Liver (tissue), 9 donors: ENCODE measurements around the gene LRRK1. TPM values are rescaled to one million over a fixed set of nuclear protein-coding genes. Genes with fewer than 3 reads are reported as not detected.

Experiments
- DNase-seq: peaks from one replicate; pipeline ENCODE4 v3.0.0-alpha.2; 2017; ENCODE audit warnings: low spot score
- H3K27ac ChIP-seq, 2 donors: one replicate each; pipeline ENCODE4 v1.7.0; 2013; ENCODE audit warnings: inconsistent platforms in 2 of 2, low read length in 2 of 2, control low read depth in 1 of 2, low read depth in 1 of 2, mild to moderate bottlenecking in 1 of 2
- H3K27me3 ChIP-seq, 4 donors: one replicate each; pipeline versions ENCODE4 v1.6.1 to v1.7.0; 2013; ENCODE audit warnings: low read length in 3 of 4, inconsistent platforms in 1 of 4, mild to moderate bottlenecking in 1 of 4, moderate library complexity in 1 of 4; ENCODE audit not compliant: control insufficient read depth in 4 of 4, insufficient read depth in 4 of 4
- H3K36me3 ChIP-seq, 4 donors: one replicate each; pipeline versions ENCODE4 v1.6.1 to v1.7.0; 2013; ENCODE audit warnings: low read length in 3 of 4, mild to moderate bottlenecking in 3 of 4, low read depth in 1 of 4, moderate library complexity in 1 of 4; ENCODE audit not compliant: control insufficient read depth in 4 of 4, insufficient read depth in 3 of 4
- H3K4me1 ChIP-seq, 4 donors: one replicate each; pipeline versions ENCODE4 v1.6.1 to v1.7.0; 2013; ENCODE audit warnings: low read length in 3 of 4, mild to moderate bottlenecking in 3 of 4, moderate library complexity in 1 of 4; ENCODE audit not compliant: control insufficient read depth in 4 of 4, insufficient read depth in 4 of 4
- H3K4me3 ChIP-seq, 3 donors: one replicate each; pipeline versions ENCODE4 v1.6.1 to v1.7.0; 2013; ENCODE audit warnings: low read length in 3 of 3, control low read depth in 1 of 3, low read depth in 1 of 3, mild to moderate bottlenecking in 1 of 3
- H3K9ac ChIP-seq, 2 donors: one replicate each; pipeline ENCODE4 v1.7.0; 2013; ENCODE audit warnings: low read length in 2 of 2, mild to moderate bottlenecking in 2 of 2, moderate library complexity in 2 of 2, control low read depth in 1 of 2, low read depth in 1 of 2
- H3K9me3 ChIP-seq, 4 donors: one replicate each; pipeline versions ENCODE4 v1.6.1 to v1.7.0; 2013; ENCODE audit warnings: low read length in 3 of 4; ENCODE audit not compliant: control insufficient read depth in 4 of 4
- ATF3 ChIP-seq: IDR thresholded peaks from 2 replicates; pipeline ENCODE4 v1.6.1; 2016; ENCODE audit warnings: antibody characterized with exemption
- CTCF ChIP-seq: fragments of 150-350 bp; IDR thresholded peaks from 2 replicates; pipeline ENCODE4 v1.5.1; 2017; ENCODE audit warnings: improper control_type of control experiment, low read depth, low read length; ENCODE audit not compliant: missing input control
- EGR1 ChIP-seq, 2 donors: IDR thresholded peaks; 2 replicates each; pipeline ENCODE4 v1.6.1; 2016 to 2018; ENCODE audit warnings: antibody characterized with exemption in 2 of 2, low read depth in 2 of 2
- FOXA1 ChIP-seq: IDR thresholded peaks from 2 replicates; pipeline ENCODE4 v1.6.1; 2016; ENCODE audit warnings: antibody characterized with exemption
- FOXA2 ChIP-seq: IDR thresholded peaks from 2 replicates; pipeline ENCODE4 v1.6.1; 2016; ENCODE audit warnings: antibody characterized with exemption
- GABPA ChIP-seq, 2 donors: IDR thresholded peaks in 1 of 2; conservative IDR thresholded peaks in 1 of 2; 2 replicates each; pipeline ENCODE4 v1.6.1; 2016; ENCODE audit warnings: antibody characterized with exemption in 2 of 2, mild to moderate bottlenecking in 1 of 2, moderate library complexity in 1 of 2
- HNF4A ChIP-seq, 2 donors: conservative IDR thresholded peaks; 2 replicates each; pipeline ENCODE4 v1.6.1; 2016; ENCODE audit warnings: antibody characterized with exemption in 2 of 2, mild to moderate bottlenecking in 2 of 2
- HNF4G ChIP-seq: IDR thresholded peaks from 2 replicates; pipeline ENCODE4 v1.6.1; 2016; ENCODE audit warnings: antibody characterized with exemption
- JUND ChIP-seq, 2 donors: IDR thresholded peaks; 2 replicates each; pipeline ENCODE4 v1.6.1; 2016; ENCODE audit warnings: antibody characterized with exemption in 2 of 2
- MAX ChIP-seq: IDR thresholded peaks from 2 replicates; pipeline ENCODE4 v1.6.1; 2016; ENCODE audit warnings: antibody characterized with exemption
- NR2F2 ChIP-seq: IDR thresholded peaks from 2 replicates; pipeline ENCODE4 v1.6.1; 2016; ENCODE audit warnings: antibody characterized with exemption
- RAD21 ChIP-seq, 2 donors: IDR thresholded peaks; 2 replicates each; pipeline ENCODE4 v1.6.1; 2016; ENCODE audit warnings: antibody characterized with exemption in 2 of 2, mild to moderate bottlenecking in 2 of 2
- REST ChIP-seq: IDR thresholded peaks from 2 replicates; pipeline ENCODE4 v1.6.1; 2016; ENCODE audit warnings: antibody characterized with exemption, mild to moderate bottlenecking
- RXRA ChIP-seq, 2 donors: IDR thresholded peaks; 2 replicates each; pipeline ENCODE4 v1.6.1; 2017 to 2018; ENCODE audit warnings: antibody characterized with exemption in 2 of 2, mild to moderate bottlenecking in 1 of 2
- SP1 ChIP-seq: IDR thresholded peaks from 2 replicates; pipeline ENCODE4 v1.6.1; 2018; ENCODE audit warnings: antibody characterized with exemption, mild to moderate bottlenecking
- TAF1 ChIP-seq: conservative IDR thresholded peaks from 2 replicates; pipeline ENCODE4 v1.6.1; 2016; ENCODE audit warnings: antibody characterized with exemption, mild to moderate bottlenecking
- YY1 ChIP-seq: IDR thresholded peaks from 2 replicates; pipeline ENCODE4 v1.6.1; 2016; ENCODE audit warnings: antibody characterized with exemption, mild to moderate bottlenecking
- ZBTB33 ChIP-seq: IDR thresholded peaks from 2 replicates; pipeline ENCODE4 v1.6.1; 2016; ENCODE audit warnings: antibody characterized with exemption
- WGBS: extraction: QIAGEN DNeasy Blood & Tissue Kit; methylation state at CpG from one replicate; pipeline ENCODE4 v1.1.7; 2013; 5-methylcytosine and 5-hydroxymethylcytosine counted together
- polyA plus RNA-seq, 2 donors: library from polyadenylated mRNA; stranded (reverse) in 1 of 2; unstranded in 1 of 2; fragments of 200-250 nt in 1 of 2; fragments of >200 nt in 1 of 2; fragmentation: Nextera tagmentation in 1 of 2; extraction: Ambion mirVana in 1 of 2; gene quantifications; one replicate each; pipeline versions ENCODE4 v1.2.1 to v1.2.3, GENCODE V29; 2013 to 2015
- total RNA-seq, 2 donors: library from RNA; depleted of rRNA; stranded (reverse); fragments of >200 nt; gene quantifications; one replicate each; pipeline ENCODE4 v1.2.3, GENCODE V29; 2014
- donor health status: healthy.
- donor health status: healthy.
- donor health status: healthy.
- donor health status: healthy.
- donor health status: healthy.

LRRK1 gene
- total and polyA plus RNA-seq, 4 donors: 1.2 to 4.4 (median 2.7) TPM

GRCh38 chr15:101045236-101045646 lies 126.1 kb downstream of the LRRK1 start:
- DNase-seq: peak; percentile 21
- WGBS: 79% methylated on average over 14 of the region's 14 CpGs
- Histone ChIP-seq H3K27ac (no peak overlapping the region), H3K9me3 (no peaks in the 10 kb centered on the region), H3K36me3 (peaks cover 0 to 1% (median 0%) of the 10 kb centered on the region in 4 donors), H3K27me3 (no peaks in the 10 kb centered on the region), H3K4me1 (no peaks in the 10 kb centered on the region), H3K4me3 (no peak overlapping the region), H3K9ac (no peak overlapping the region)
- TF ChIP-seq REST (no peak), TAF1 (no peak), NR2F2 (peak; percentile 53), EGR1 (IDR thresholded peaks at IDR 0.05; ENCODE audit: low read depth in 2 of 2) (no peak)

GRCh38 chr15:101045835-101046691 lies 126.9 kb downstream of the LRRK1 start:
- no peaks in the 10 kb centered on the region for H3K4me1 ChIP-seq
- H3K4me3 ChIP-seq: no peak overlapping the region
- H3K36me3 ChIP-seq: peaks cover 0 to 1% (median 0%) of the 10 kb centered on the region in 4 donors
- 93% methylated on average over 19 of the region's 19 CpGs for WGBS
- TF ChIP-seq RAD21 (IDR thresholded peaks at IDR 0.05) (no peak), CTCF (no peak), GABPA (IDR thresholded peaks at IDR 0.05 in 1 of 2, conservative IDR thresholded peaks at IDR 0.05 in 1 of 2) (no peak), SP1 (no peak), TAF1 (no peak), REST (no peak), YY1 (no peak), FOXA2 (no peak), HNF4A (conservative IDR thresholded peaks at IDR 0.05) (no peak), ATF3 (no peak), JUND (IDR thresholded peaks at IDR 0.05) (no peak), FOXA1 (no peak), NR2F2 (no peak), MAX (no peak), HNF4G (no peak), EGR1 (IDR thresholded peaks at IDR 0.05; ENCODE audit: low read depth in 2 of 2) (no peak), ZBTB33 (no peak), RXRA (IDR thresholded peaks at IDR 0.05) (no peak)
- no peaks in the 10 kb centered on the region for H3K9me3 ChIP-seq
- H3K9ac ChIP-seq: no peak overlapping the region
- H3K27me3 ChIP-seq: no peaks in the 10 kb centered on the region
- peak; percentile 17 for DNase-seq
- H3K27ac ChIP-seq: peak overlapping the region in 1 of 2 donors; percentile 29
